SIG-M5 treated with dmso at 0.1 percent for 504 hours (cell line): ENCODE results near the gene EIPR1.

ENCODE experiments used
- DNase-seq: peaks from one replicate; lab custom pipeline; 2025; ENCODE audit not compliant: unreplicated experiment; lab: John Stamatoyannopoulos, UW

Gene EIPR1

GRCh38 chr2:3377612-3378432 is at the start of gene EIPR1:
EIPR1 (minus strand) TSS chr2:3377818; CDS start chr2:3377689, 129 bp downstream.
- peak; percentile 99 for DNase-seq

- no peak for DNase-seq
Observed at GRCh38 chr2:3427272-3427671, 49.7 kb upstream of the EIPR1 start.

- DNase-seq, result no peak
Observed at GRCh38 chr2:3426615-3427014, 49.0 kb upstream of the EIPR1 start.

GRCh38 chr2:3424171-3424795 is 46.7 kb upstream of the EIPR1 start:
- DNase-seq, result no peak

GRCh38 chr2:3423492-3424170 is 46.0 kb upstream of the EIPR1 start:
- peak; percentile 44 for DNase-seq

GRCh38 chr2:3422161-3422779 is 44.7 kb upstream of the EIPR1 start:
- DNase-seq, result no peak

- no peak for DNase-seq
Observed at GRCh38 chr2:3421580-3421979, 44.0 kb upstream of the EIPR1 start.

GRCh38 chr2:3420769-3421397 is 43.3 kb upstream of the EIPR1 start:
- DNase-seq, result no peak

- no peak for DNase-seq
Observed at GRCh38 chr2:3420076-3420768, 42.6 kb upstream of the EIPR1 start.

GRCh38 chr2:3418766-3419404 is 41.3 kb upstream of the EIPR1 start:
- no peak for DNase-seq

- no peak for DNase-seq
Observed at GRCh38 chr2:3414133-3414860, 36.7 kb upstream of the EIPR1 start.

- no peak for DNase-seq
Observed at GRCh38 chr2:3413697-3414096, 36.1 kb upstream of the EIPR1 start.

GRCh38 chr2:3411103-3411502 is 33.5 kb upstream of the EIPR1 start:
- DNase-seq, result no peak

GRCh38 chr2:3409627-3410170 is 32.1 kb upstream of the EIPR1 start:
- DNase-seq, result no peak

- DNase-seq, result no peak
Observed at GRCh38 chr2:3408781-3409180, 31.2 kb upstream of the EIPR1 start.

- no peak for DNase-seq
Observed at GRCh38 chr2:3406501-3406900, 28.9 kb upstream of the EIPR1 start.

- DNase-seq, result no peak
Observed at GRCh38 chr2:3405876-3406275, 28.3 kb upstream of the EIPR1 start.

- DNase-seq, result no peak
Observed at GRCh38 chr2:3405307-3405706, 27.7 kb upstream of the EIPR1 start.

- no peak for DNase-seq
Observed at GRCh38 chr2:3404349-3404894, 26.8 kb upstream of the EIPR1 start.
